Heart right ventricle (tissue), 16 donors: ENCODE results near the gene KIAA0319L. TPM values are rescaled to one million over a fixed set of nuclear protein-coding genes. Genes with fewer than 3 reads are reported as not detected.

Experiments
- ATAC-seq, 8 donors: fragments of 200-7000 bp; cut with Tn5 transposase; one replicate each; pipeline ENCODE4 v1.9.1; 2020; ENCODE audit warnings: mild to moderate bottlenecking in 8 of 8, moderate library complexity in 8 of 8, moderate number of reproducible peaks in 1 of 8
- DNase-seq, 2 donors: peaks; one replicate each; pipeline ENCODE4 v3.0.0-alpha.2; 2020
- H3K27ac ChIP-seq, 10 donors: fragments of 200-600 bp; sonication (generic) in 2 of 10; one replicate each; pipeline versions ENCODE4 v1.5.0 to v1.8.0; 2020 to 2022; ENCODE audit warnings: mild to moderate bottlenecking in 3 of 10
- H3K27me3 ChIP-seq, 7 donors: fragments of 200-600 bp; one replicate each; pipeline ENCODE4 v1.8.0; 2021 to 2022; ENCODE audit warnings: mild to moderate bottlenecking in 2 of 7
- H3K36me3 ChIP-seq, 9 donors: fragments of 200-600 bp; sonication (generic) in 1 of 9; one replicate each; pipeline versions ENCODE4 v1.5.0 to v1.8.0; 2020 to 2022; ENCODE audit warnings: mild to moderate bottlenecking in 2 of 9
- H3K4me1 ChIP-seq, 9 donors: fragments of 200-600 bp; sonication (generic) in 1 of 9; one replicate each; pipeline versions ENCODE4 v1.5.0 to v1.8.0; 2020 to 2022; ENCODE audit warnings: mild to moderate bottlenecking in 4 of 9
- H3K4me3 ChIP-seq, 10 donors: fragments of 200-600 bp; sonication (generic) in 2 of 10; one replicate each; pipeline versions ENCODE4 v1.5.0 to v1.8.0; 2020 to 2022; ENCODE audit warnings: mild to moderate bottlenecking in 7 of 10, moderate library complexity in 2 of 10
- H3K9me3 ChIP-seq, 11 donors: fragments of 200-600 bp in 10 of 11; sonication (generic) in 2 of 11; one replicate each; pipeline versions ENCODE4 v1.5.0 to v1.8.0; 2013 to 2022; ENCODE audit warnings: mild to moderate bottlenecking in 2 of 11, control low read depth in 1 of 11, moderate library complexity in 1 of 11
- WGBS, 2 donors: extraction: QIAGEN DNeasy Blood & Tissue Kit; methylation state at CpG; one replicate each; pipeline ENCODE4 v1.1.7; 2013; ENCODE audit warnings: inconsistent platforms in 1 of 2; 5-methylcytosine and 5-hydroxymethylcytosine counted together
- intact Hi-C, 10 donors: fragments of 100-400 bp; cut with DNase I; formaldehyde crosslinking; loops; one replicate each; pipeline versions ENCODE4 v1.11.1 to v1.14.2; 2022
- polyA plus RNA-seq, 2 donors: library from polyadenylated mRNA; stranded (reverse); fragments of 200-250 nt; gene quantifications; one replicate each; pipeline ENCODE4 v1.2.3, GENCODE V29; 2013
- total RNA-seq, 10 donors: library from RNA; stranded (reverse); fragmentation: NEBNext Ultra II Directional in 3 of 10; extraction: Animal tissue kit (Norgen Biotek cat#: 25700) in 3 of 10; gene quantifications; one replicate each; pipeline versions ENCODE4 v1.2.1 to v1.2.4, GENCODE V29; 2021 to 2023
- TF ChIP-seq, protein P1 (sequence below), 9 donors: fragments of 200-600 bp; sonication (generic) in 2 of 9; IDR thresholded peaks; one replicate each; pipeline versions ENCODE4 v1.5.0 to v1.8.0; 2021 to 2022; ENCODE audit warnings: antibody characterized with exemption in 9 of 9, mild to moderate bottlenecking in 5 of 9, moderate library complexity in 1 of 9
- donor health status: Arrhythmogenic right ventricular cardiomyopathy.
- donor health status: ischemic (EF 13 %, LVEDD 7.1; RV severe dilation, severe dysfunction).
- donor health status: healthy with polysubstance abuse.
- donor health status: DM: no; HTN: yes; CAD: no.
- donor health status: DM: no; HTN: no; CAD: no.
- donor health status: ischemic (EF 25% LVEDD 6.9; RV normal size, moderate dysfunction).
- donor health status: ischemic (EF 25% LVEDD 5.7; RV mildly dilated, moderate dysfunction).
- donor health status: healthy.
- donor health status: DM: yes; HTN: yes; CAD: no.
- donor health status: Ischemic cardiomyopathy.
- donor health status: ischemic (EF 35%, LVEDD 5.7; RV mildly dilated, moderate dysfunction).
- donor health status: nonischemic (EF 11% LVEDD 7.7; RV severe dilation, severe dysfunction).
- donor health status: DM: yes; HTN: yes; CAD: no.
- donor health status: PGD.
- donor health status: ischemic (EF 29% LVEDD 5.4; RV normal size, mild dysfunction).
- donor health status: nonischemic (EF 23%, LVEDD 6.1; RV moderate dilation, normal function).

Gene KIAA0319L
- total and polyA plus RNA-seq, 12 donors = 26.0 to 84.3 (median 74.9) TPM

GRCh38 chr1:35439626-35440025, 117.6 kb downstream of the KIAA0319L start:
- no peak for ATAC-seq
- 91 to 100% methylated on average over 1 of the region's 1 CpG for WGBS, 2 donors
- Histone ChIP-seq H3K4me3 (no peak overlapping the region), H3K9me3 (no peaks in the 10 kb centered on the region), H3K27ac (no peak overlapping the region), H3K27me3 (no peaks in the 10 kb centered on the region), H3K4me1 (peaks cover 0 to 11% (median 0%) of the 10 kb centered on the region in 9 donors), H3K36me3 (peaks cover 0 to 100% (median 77%) of the 10 kb centered on the region in 9 donors)
- DNase-seq = no peak
- TF ChIP-seq, protein P1, sequence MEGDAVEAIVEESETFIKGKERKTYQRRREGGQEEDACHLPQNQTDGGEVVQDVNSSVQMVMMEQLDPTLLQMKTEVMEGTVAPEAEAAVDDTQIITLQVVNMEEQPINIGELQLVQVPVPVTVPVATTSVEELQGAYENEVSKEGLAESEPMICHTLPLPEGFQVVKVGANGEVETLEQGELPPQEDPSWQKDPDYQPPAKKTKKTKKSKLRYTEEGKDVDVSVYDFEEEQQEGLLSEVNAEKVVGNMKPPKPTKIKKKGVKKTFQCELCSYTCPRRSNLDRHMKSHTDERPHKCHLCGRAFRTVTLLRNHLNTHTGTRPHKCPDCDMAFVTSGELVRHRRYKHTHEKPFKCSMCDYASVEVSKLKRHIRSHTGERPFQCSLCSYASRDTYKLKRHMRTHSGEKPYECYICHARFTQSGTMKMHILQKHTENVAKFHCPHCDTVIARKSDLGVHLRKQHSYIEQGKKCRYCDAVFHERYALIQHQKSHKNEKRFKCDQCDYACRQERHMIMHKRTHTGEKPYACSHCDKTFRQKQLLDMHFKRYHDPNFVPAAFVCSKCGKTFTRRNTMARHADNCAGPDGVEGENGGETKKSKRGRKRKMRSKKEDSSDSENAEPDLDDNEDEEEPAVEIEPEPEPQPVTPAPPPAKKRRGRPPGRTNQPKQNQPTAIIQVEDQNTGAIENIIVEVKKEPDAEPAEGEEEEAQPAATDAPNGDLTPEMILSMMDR (IDR thresholded peaks at IDR 0.05) = no peak
- intact Hi-C loops = loop anchor here in 1 of 10 donors (10.0 kb wide), 1 partner anchor 285 kb away; no protein-coding TSS in a partner anchor

DNA sequence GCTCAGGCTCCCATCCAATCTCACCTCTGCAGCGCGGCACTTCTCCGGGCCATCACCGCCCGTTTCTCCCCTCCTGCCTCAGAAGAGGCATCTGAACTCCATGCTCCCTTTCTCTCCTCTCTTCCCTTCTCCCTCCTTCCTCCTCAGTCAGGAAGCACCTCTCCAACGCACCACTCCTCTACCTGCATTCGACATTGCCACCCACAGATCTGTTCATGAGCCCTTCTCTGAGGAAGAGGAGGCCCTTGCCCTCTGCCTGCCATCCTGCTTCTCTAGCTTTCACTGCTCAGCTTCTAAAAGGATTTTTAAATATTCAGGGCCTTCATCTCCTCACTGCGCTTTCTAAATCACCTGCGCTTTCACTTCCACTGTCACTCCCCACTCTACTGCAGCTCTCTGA, 120.0 kb downstream of the KIAA0319L start:
- no peaks in the 10 kb centered on the region for H3K9me3 ChIP-seq
- no peak overlapping the region for H3K27ac ChIP-seq
- peaks cover 0 to 100% (median 70%) of the 10 kb centered on the region in 9 donors for H3K36me3 ChIP-seq
- no peak overlapping the region for H3K4me3 ChIP-seq
- no peak for ATAC-seq
- TF ChIP-seq, protein P1 (IDR thresholded peaks at IDR 0.05) = no peak
- intact Hi-C loops = no loop called here
- no peaks in the 10 kb centered on the region for H3K27me3 ChIP-seq
- no peak for DNase-seq
- H3K4me1 ChIP-seq = peaks cover 0 to 2% (median 0%) of the 10 kb centered on the region in 9 donors
- WGBS, 2 donors = 95 to 97% methylated on average over 9 of the region's 9 CpGs

DNA sequence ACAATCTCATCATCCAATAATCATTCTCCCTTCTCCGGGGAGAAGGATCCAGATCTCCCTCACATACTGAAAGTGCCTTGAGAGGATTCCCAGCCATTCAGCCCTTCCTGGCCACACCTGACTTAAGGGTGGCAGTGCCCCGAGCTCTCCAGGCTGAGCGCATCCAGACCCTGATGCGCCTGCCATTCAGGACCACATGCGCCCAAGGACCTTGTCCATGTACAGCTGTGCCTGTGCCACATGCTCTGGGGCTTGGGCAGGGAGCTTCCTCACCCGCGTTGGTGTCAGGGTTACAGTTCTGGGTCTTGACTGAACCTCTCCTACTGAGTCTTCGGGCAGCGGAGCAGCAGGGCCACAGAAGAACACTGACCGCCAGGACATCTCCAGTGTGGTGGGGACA, 121.1 kb downstream of the KIAA0319L start:
- intact Hi-C loops = no loop called here
- TF ChIP-seq, protein P1 (IDR thresholded peaks at IDR 0.05) = no peak
- H3K27ac ChIP-seq = no peak overlapping the region
- H3K27me3 ChIP-seq = no peaks in the 10 kb centered on the region
- no peaks in the 10 kb centered on the region for H3K4me1 ChIP-seq
- H3K9me3 ChIP-seq = no peaks in the 10 kb centered on the region
- ATAC-seq (no peak), DNase-seq (no peak)
- H3K36me3 ChIP-seq = peaks cover 0 to 100% (median 60%) of the 10 kb centered on the region in 9 donors
- no peak overlapping the region for H3K4me3 ChIP-seq
- WGBS, 2 donors = 91 to 95% methylated on average over 10 of the region's 10 CpGs

GRCh38 chr1:35434703-35435102, 122.5 kb downstream of the KIAA0319L start:
- TF ChIP-seq, protein P1 (IDR thresholded peaks at IDR 0.05) = no peak
- Histone ChIP-seq H3K36me3 (peaks cover 0 to 91% (median 48%) of the 10 kb centered on the region in 9 donors), H3K27ac (no peak overlapping the region), H3K4me1 (no peaks in the 10 kb centered on the region), H3K4me3 (no peak overlapping the region), H3K9me3 (no peaks in the 10 kb centered on the region), H3K27me3 (no peaks in the 10 kb centered on the region)
- ATAC-seq (no peak), DNase-seq (no peak)
- 89 to 91% methylated on average over 12 of the region's 12 CpGs for WGBS, 2 donors
- intact Hi-C loops = no loop called here
